AG04450 (cell line): Measurements from ENCODE around the gene NEK8. TPM values are rescaled to one million over a fixed set of nuclear protein-coding genes. Genes with fewer than 3 reads are reported as not detected.
"Not testable (repeated sequence)": the region's sequence is repeated elsewhere in the genome, so short reads cannot be mapped to it uniquely, and the experiment has no call there.

Experiments used
- CTCF ChIA-PET: fragments of 300-600, 350-600 bp; formaldehyde crosslinking; extraction: SDS; loops from one replicate; lab custom pipeline; 2022; ENCODE audit warnings: antibody characterized with exemption, inconsistent platforms; lab: Charles Lee
- POLR2A ChIA-PET: fragments of 350-600 bp; formaldehyde crosslinking; extraction: SDS; loops from one replicate; lab custom pipeline; 2021; ENCODE audit warnings: antibody characterized with exemption, inconsistent platforms; lab: Yijun Ruan, JAX
- DNase-seq: peaks from one replicate; pipeline ENCODE4 v3.0.0-alpha.2; 2011; ENCODE audit warnings: low read depth, low spot score
- H3K27ac ChIP-seq: one replicate; pipeline ENCODE4 v1.5.1; 2012; ENCODE audit warnings: low read depth, low read length, control low read depth
- H3K27me3 ChIP-seq: one replicate; pipeline ENCODE4 v1.6.0; 2012; ENCODE audit warnings: low read length; ENCODE audit not compliant: control insufficient read depth, insufficient read depth
- H3K4me3 ChIP-seq: 2 replicates; pipeline ENCODE4 v1.5.1; 2011; ENCODE audit warnings: mild to moderate bottlenecking, low read depth, low read length, control low read depth
- H3K9me3 ChIP-seq: 2 replicates; pipeline ENCODE4 v1.5.1; 2012; ENCODE audit warnings: low read length; ENCODE audit not compliant: control insufficient read depth, insufficient read depth
- polyA plus RNA-seq: library from polyadenylated mRNA; depleted of rRNA; stranded (reverse); fragments of >200 nt; gene quantifications from 2 replicates; pipeline ENCODE4 v1.2.3, GENCODE V29; 2011
- TF ChIP-seq, protein P1 (sequence below): IDR thresholded peaks from 2 replicates; pipeline ENCODE4 v1.5.1; 2011; ENCODE audit warnings: low read depth, low read length, control low read depth, inconsistent platforms

NEK8 gene
- polyA plus RNA-seq, 1 experiment = 2.5 TPM

DNA sequence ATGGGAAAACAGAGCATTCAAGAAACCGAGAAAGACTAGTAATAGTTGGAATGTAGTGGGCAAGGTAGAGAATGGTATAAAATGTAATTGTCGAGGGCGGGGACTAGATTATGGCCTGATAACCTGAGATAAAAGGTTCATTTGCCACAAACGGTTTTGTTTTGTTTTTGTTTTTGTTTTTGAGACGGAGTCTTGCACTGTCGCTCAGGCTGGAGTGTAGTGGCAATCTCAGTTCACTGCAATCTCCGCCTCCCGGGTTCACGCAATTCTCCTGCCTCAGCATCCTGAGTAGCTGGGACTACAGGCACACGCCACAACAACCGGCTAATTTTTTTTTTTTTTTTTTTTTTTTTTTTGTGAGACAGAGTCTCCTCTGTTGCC lies 1.4 kb downstream of the NEK8 start:
- no peak for DNase-seq
- POLR2A ChIA-PET = interaction anchor here (0.7 kb wide), 1 partner anchor 340 kb away, joined by 5 read pairs; no protein-coding TSS in a partner anchor
- no peaks in the 10 kb centered on the region; the same call in 1 of the 2 replicates for H3K9me3 ChIP-seq
- no peaks in the 10 kb centered on the region for H3K27me3 ChIP-seq
- TF ChIP-seq, protein P1, sequence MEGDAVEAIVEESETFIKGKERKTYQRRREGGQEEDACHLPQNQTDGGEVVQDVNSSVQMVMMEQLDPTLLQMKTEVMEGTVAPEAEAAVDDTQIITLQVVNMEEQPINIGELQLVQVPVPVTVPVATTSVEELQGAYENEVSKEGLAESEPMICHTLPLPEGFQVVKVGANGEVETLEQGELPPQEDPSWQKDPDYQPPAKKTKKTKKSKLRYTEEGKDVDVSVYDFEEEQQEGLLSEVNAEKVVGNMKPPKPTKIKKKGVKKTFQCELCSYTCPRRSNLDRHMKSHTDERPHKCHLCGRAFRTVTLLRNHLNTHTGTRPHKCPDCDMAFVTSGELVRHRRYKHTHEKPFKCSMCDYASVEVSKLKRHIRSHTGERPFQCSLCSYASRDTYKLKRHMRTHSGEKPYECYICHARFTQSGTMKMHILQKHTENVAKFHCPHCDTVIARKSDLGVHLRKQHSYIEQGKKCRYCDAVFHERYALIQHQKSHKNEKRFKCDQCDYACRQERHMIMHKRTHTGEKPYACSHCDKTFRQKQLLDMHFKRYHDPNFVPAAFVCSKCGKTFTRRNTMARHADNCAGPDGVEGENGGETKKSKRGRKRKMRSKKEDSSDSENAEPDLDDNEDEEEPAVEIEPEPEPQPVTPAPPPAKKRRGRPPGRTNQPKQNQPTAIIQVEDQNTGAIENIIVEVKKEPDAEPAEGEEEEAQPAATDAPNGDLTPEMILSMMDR = no peak
- no peak overlapping the region for H3K27ac ChIP-seq
- CTCF ChIA-PET = interaction anchor here (0.6 kb wide), 1 partner anchor 338 kb away, joined by 3 read pairs; no protein-coding TSS in a partner anchor
- H3K4me3 ChIP-seq = no peak overlapping the region

DNA sequence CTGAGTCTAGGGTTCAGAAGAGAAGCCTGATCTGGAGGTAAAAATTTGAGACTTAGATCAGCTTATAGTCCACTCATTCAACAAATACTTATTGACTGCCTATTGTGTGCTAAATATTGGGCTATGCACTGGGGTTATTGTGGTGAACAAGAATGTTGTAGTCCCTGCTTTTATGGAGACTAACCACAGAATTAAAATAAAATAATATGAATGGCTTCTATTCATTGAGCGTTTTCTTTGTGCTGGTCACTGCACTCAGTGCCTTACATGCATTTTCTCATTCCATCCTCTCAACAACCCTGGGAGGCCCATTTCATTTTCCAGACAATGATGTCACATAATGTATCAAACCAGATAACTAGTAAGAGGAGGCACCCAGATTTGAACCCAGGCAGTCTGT lies 4.8 kb downstream of the NEK8 start:
- POLR2A ChIA-PET = no interaction called here
- CTCF ChIA-PET = no interaction called here
- no peaks in the 10 kb centered on the region for H3K27me3 ChIP-seq
- H3K4me3 ChIP-seq = no peak overlapping the region
- H3K9me3 ChIP-seq = peaks cover 5% of the 10 kb centered on the region
- H3K27ac ChIP-seq = no peak overlapping the region
- DNase-seq = no peak
- TF ChIP-seq, protein P1 = no peak

DNA sequence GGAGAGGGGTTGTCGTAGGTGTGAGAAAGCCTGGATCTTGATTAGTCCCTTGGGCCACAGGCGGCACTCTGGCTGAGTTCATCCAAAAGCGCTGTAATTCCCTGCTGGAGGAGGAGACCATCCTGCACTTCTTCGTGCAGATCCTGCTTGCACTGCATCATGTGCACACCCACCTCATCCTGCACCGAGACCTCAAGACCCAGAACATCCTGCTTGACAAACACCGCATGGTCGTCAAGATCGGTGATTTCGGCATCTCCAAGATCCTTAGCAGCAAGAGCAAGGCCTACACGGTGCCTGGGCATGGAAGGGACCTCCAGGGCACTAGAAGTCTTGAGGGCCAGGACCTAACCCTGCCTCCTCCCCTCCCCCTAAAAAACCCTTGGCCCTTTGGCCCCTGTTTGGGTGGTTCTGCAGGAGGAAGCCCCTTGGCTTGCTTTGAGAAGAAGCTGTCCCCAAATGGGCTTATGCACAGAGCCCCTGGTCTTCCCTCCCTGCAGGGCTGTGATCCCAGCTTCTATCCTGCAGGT lies 6.2 kb downstream of the NEK8 start:
- no peak for DNase-seq
- Histone ChIP-seq H3K27me3 (no peaks in the 10 kb centered on the region), H3K9me3 (peaks cover 5% of the 10 kb centered on the region), H3K27ac (no peak overlapping the region), H3K4me3 (no peak overlapping the region)
- CTCF ChIA-PET = interaction anchor here (1.0 kb wide), 1 partner anchor 15 kb away, joined by 3 read pairs; no protein-coding TSS in a partner anchor
- TF ChIP-seq, protein P1 = no peak
- POLR2A ChIA-PET = interaction anchor here (1.1 kb wide), 1 partner anchor 9 kb away, joined by 3 read pairs; no protein-coding TSS in a partner anchor

DNA sequence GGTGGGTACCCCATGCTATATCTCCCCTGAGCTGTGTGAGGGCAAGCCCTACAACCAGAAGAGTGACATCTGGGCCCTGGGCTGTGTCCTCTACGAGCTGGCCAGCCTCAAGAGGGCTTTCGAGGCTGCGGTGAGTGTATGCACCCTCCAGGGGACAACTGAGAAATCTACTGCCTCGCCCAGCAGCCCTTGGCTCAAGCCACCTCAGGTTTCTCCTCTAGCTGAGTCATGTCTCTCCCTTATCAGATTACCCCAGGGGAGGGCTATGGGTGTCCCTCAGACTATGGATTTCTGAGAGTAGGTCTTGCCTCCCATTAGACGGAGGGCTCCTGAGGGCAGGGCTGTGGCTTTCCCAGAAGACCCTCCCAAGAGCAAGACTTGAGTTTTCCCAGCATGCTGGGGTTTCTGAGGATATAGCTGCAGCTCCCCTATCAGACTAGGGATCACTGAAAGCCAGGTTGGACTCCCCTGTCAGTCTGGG lies 6.7 kb downstream of the NEK8 start:
- POLR2A ChIA-PET = interaction anchor here (1.0 to 1.1 kb wide), 2 partner anchors 10 to 16 kb away, joined by 3 read pairs; partner anchors contain the start of gene RPL23A
- TF ChIP-seq, protein P1 = no peak

DNA sequence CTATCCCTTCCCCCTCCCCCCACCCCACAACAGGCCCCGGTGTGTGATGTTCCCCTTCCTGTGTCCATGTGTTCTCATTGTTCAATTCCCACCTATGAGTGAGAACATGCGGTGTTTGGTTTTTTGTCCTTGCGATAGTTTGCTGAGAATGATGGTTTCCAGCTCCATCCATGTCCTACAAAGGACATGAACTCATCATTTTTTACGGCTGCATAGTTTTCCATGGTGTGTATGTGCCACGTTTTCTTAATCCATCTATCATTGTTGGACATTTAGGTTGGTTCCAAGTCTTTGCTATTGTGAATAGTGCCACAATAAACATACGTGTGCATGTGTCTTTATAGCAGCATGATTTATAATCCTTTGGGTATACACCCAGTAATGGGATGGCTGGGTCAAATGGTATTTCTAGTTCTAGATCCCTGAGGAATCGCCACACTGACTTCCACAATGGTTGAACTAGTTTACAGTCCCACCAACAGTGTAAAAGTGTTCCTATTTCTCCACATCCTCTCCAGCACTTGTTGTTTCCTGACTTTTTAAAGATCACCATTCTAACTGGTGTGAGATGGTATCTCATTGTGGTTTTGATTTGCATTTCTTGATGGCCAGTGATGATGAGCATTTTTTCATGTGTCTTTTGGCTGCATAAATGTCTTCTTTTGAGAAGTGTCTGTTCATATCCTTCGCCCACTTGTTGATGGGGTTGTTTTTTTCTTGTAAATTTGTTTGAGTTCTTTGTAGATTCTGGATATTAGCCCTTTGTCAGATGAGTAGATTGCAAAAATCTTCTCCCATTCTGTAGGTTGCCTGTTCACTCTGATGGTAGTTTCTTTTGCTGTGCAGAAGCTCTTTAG lies 7.6 kb downstream of the NEK8 start:
- DNase-seq, H3K27ac ChIP-seq, H3K27me3 ChIP-seq, H3K4me3 ChIP-seq, H3K9me3 ChIP-seq: not testable (repeated sequence)
- POLR2A ChIA-PET = interaction anchor here (1.0 kb wide), 1 partner anchor 17 kb away, joined by 3 read pairs; the partner anchor contains the start of gene RPL23A
- CTCF ChIA-PET = interaction anchor here (1.0 kb wide), 1 partner anchor 14 kb away, joined by 3 read pairs; no protein-coding TSS in a partner anchor

More for the DNA sequence above, 6.7 kb downstream of the NEK8 start:
- Histone ChIP-seq H3K4me3 (no peak overlapping the region), H3K9me3 (peaks cover 7% of the 10 kb centered on the region), H3K27ac (no peak overlapping the region), H3K27me3 (no peaks in the 10 kb centered on the region)
- no peak for DNase-seq
- CTCF ChIA-PET = interaction anchor here (1.0 kb wide), 1 partner anchor 15 kb away, joined by 3 read pairs; no protein-coding TSS in a partner anchor
